ENCODE results near the gene FITM1.

GRCh38 chr14:24179294-24179960 lies 49.0 kb downstream of the FITM1 start:
- no peak for TF ChIP-seq TAF1 (IDR thresholded peaks at IDR 0.05; ENCODE audit: low read depth)
- TF ChIP-seq YY1 (IDR thresholded peaks at IDR 0.05; ENCODE audit: low read depth) = no peak
- no peak for TF ChIP-seq REST (IDR thresholded peaks at IDR 0.05; ENCODE audit: low read depth)
- TF ChIP-seq EP300 (IDR thresholded peaks at IDR 0.05; ENCODE audit: borderline replicate concordance) = no peak
- TF ChIP-seq TCF12 (IDR thresholded peaks at IDR 0.05; ENCODE audit: low read depth) = no peak
- no peak for TF ChIP-seq ZBTB7A (IDR thresholded peaks at IDR 0.05; ENCODE audit: low read depth)
- TF ChIP-seq RAD21 (IDR thresholded peaks at IDR 0.05; ENCODE audit: low read depth) = no peak
- no peak for TF ChIP-seq MAX (IDR thresholded peaks at IDR 0.05)
- no peak for TF ChIP-seq CEBPB (IDR thresholded peaks at IDR 0.05)
- TF ChIP-seq EGR1 (IDR thresholded peaks at IDR 0.05) = no peak
- TF ChIP-seq, protein P1, sequence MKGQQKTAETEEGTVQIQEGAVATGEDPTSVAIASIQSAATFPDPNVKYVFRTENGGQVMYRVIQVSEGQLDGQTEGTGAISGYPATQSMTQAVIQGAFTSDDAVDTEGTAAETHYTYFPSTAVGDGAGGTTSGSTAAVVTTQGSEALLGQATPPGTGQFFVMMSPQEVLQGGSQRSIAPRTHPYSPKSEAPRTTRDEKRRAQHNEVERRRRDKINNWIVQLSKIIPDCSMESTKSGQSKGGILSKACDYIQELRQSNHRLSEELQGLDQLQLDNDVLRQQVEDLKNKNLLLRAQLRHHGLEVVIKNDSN (IDR thresholded peaks at IDR 0.05) = no peak
- TF ChIP-seq CREB1 (IDR thresholded peaks at IDR 0.05; ENCODE audit: low read depth) = no peak
- TF ChIP-seq TEAD4 (IDR thresholded peaks at IDR 0.05) = no peak
- no peak for TF ChIP-seq FOXM1 (IDR thresholded peaks at IDR 0.05; ENCODE audit: borderline replicate concordance, low read depth)

Data from Ishikawa (cell line).